ENCODE measurements around the gene S100B. TPM values are rescaled to one million over a fixed set of nuclear protein-coding genes. Genes with fewer than 3 reads are reported as not detected.
"Not testable (repeated sequence)": the region's sequence is repeated elsewhere in the genome, so short reads cannot be mapped to it uniquely, and the experiment has no call there.

S100B gene
- total RNA-seq, 1 donor from 2014 or later, result 75.2 TPM

- no peak for DNase-seq
Measured at GRCh38 chr21:46600305-46600704, 4.6 kb downstream of the S100B start.

- DNase-seq, result peak; percentile 49
Measured at GRCh38 chr21:46598581-46599572, 6.0 kb downstream of the S100B start.

- DNase-seq, result no peak
Measured at GRCh38 chr21:46597896-46598343, 7.0 kb downstream of the S100B start.

GRCh38 chr21:46597031-46597430 lies 7.9 kb downstream of the S100B start:
- DNase-seq, result no peak

GRCh38 chr21:46596201-46596600 lies 8.7 kb downstream of the S100B start:
- no peak for DNase-seq

GRCh38 chr21:46594276-46594675 lies 10.6 kb downstream of the S100B start:
- no peak for DNase-seq

- DNase-seq, result no peak
Measured at GRCh38 chr21:46585191-46585953, 19.5 kb downstream of the S100B start.

- no peak for DNase-seq
Measured at GRCh38 chr21:46581780-46582307, 23.0 kb downstream of the S100B start.

- DNase-seq, result not testable (repeated sequence)
Measured at GRCh38 chr21:46579394-46579793, 25.5 kb downstream of the S100B start.

- not testable (repeated sequence) for DNase-seq
Measured at GRCh38 chr21:46577786-46578185, 27.1 kb downstream of the S100B start.

GRCh38 chr21:46572850-46573249 lies 32.0 kb downstream of the S100B start:
- no peak for DNase-seq

- no peak for DNase-seq
Measured at GRCh38 chr21:46570631-46571030, 34.3 kb downstream of the S100B start.

- no peak for DNase-seq
Measured at GRCh38 chr21:46570119-46570518, 34.8 kb downstream of the S100B start.

GRCh38 chr21:46569081-46569480 lies 35.8 kb downstream of the S100B start:
- no peak for DNase-seq

GRCh38 chr21:46568562-46568961 lies 36.3 kb downstream of the S100B start:
- no peak for DNase-seq

- no peak for DNase-seq
Measured at GRCh38 chr21:46567348-46567747, 37.5 kb downstream of the S100B start.

- DNase-seq, result peak; percentile 6
Measured at GRCh38 chr21:46564391-46564790, 40.5 kb downstream of the S100B start.

- no peak for DNase-seq
Measured at GRCh38 chr21:46562964-46563607, 41.8 kb downstream of the S100B start.

GRCh38 chr21:46562472-46562871 lies 42.4 kb downstream of the S100B start:
- no peak for DNase-seq

- no peak for DNase-seq
Measured at GRCh38 chr21:46561445-46562090, 43.3 kb downstream of the S100B start.

GRCh38 chr21:46560568-46561444 lies 44.1 kb downstream of the S100B start:
- no peak for DNase-seq
